CD8-positive, alpha-beta memory T cell (primary cell): ENCODE results near the gene RELB. TPM values are rescaled to one million over a fixed set of nuclear protein-coding genes. Genes with fewer than 3 reads are reported as not detected.

Experiments used
- CTCF ChIA-PET: fragments of 350-600 bp; sonication (Branson Sonifier 250); formaldehyde crosslinking; loops from one replicate; lab custom pipeline; 2021; ENCODE audit warnings: antibody characterized with exemption; lab: Charles Lee
- POLR2A ChIA-PET: fragments of 350-600 bp; sonication (Branson Sonifier 250); formaldehyde crosslinking; loops from one replicate; lab custom pipeline; 2021; ENCODE audit warnings: antibody characterized with exemption; lab: Charles Lee
- DNase-seq, 5 donors: peaks; one replicate each; pipeline versions ENCODE4 v3.0.0 to v3.0.0-alpha.2; 2020 to 2022; ENCODE audit warnings: mixed read lengths in 1 of 5
- H3K27ac ChIP-seq: one replicate; pipeline ENCODE4 v1.7.0; 2013; ENCODE audit warnings: low read depth, mild to moderate bottlenecking, low read length, moderate library complexity
- H3K27me3 ChIP-seq: 2 replicates; pipeline ENCODE4 v1.7.0; 2013; ENCODE audit warnings: low read length, mild to moderate bottlenecking; ENCODE audit not compliant: insufficient read depth, poor library complexity, severe bottlenecking
- H3K36me3 ChIP-seq: 2 replicates; pipeline ENCODE4 v1.7.0; 2013; ENCODE audit warnings: mild to moderate bottlenecking, low read length, moderate library complexity; ENCODE audit not compliant: insufficient read depth
- H3K4me1 ChIP-seq: 2 replicates; pipeline ENCODE4 v1.7.0; 2013; ENCODE audit warnings: mild to moderate bottlenecking, low read length, moderate library complexity; ENCODE audit not compliant: insufficient read depth
- H3K4me3 ChIP-seq: 2 replicates; pipeline ENCODE4 v1.7.0; 2013; ENCODE audit warnings: mild to moderate bottlenecking, low read length
- H3K9me3 ChIP-seq: 2 replicates; pipeline ENCODE4 v1.7.0; 2013; ENCODE audit warnings: mild to moderate bottlenecking, low read length
- H3K27ac Mint-ChIP-seq, 8 donors: one replicate each; pipeline ENCODE4 v1.8.0; 2020 to 2021; ENCODE audit warnings: mixed read lengths in 8 of 8, mild to moderate bottlenecking in 6 of 8, inconsistent platforms in 3 of 8, moderate library complexity in 3 of 8
- H3K27me3 Mint-ChIP-seq, 2 donors: one replicate each; pipeline ENCODE4 v1.8.0; 2020 to 2021; ENCODE audit warnings: mixed read lengths in 2 of 2, mild to moderate bottlenecking in 1 of 2, moderate library complexity in 1 of 2
- H3K36me3 Mint-ChIP-seq, 3 donors: one replicate each; pipeline ENCODE4 v1.8.0; 2020 to 2021; ENCODE audit warnings: mixed read lengths in 3 of 3, inconsistent platforms in 1 of 3, mild to moderate bottlenecking in 1 of 3
- H3K4me1 Mint-ChIP-seq, 3 donors: one replicate each; pipeline ENCODE4 v1.8.0; 2020 to 2021; ENCODE audit warnings: mixed read lengths in 3 of 3, inconsistent platforms in 1 of 3, mild to moderate bottlenecking in 1 of 3
- H3K4me3 Mint-ChIP-seq, 7 donors: one replicate each; pipeline ENCODE4 v1.8.0; 2020 to 2021; ENCODE audit warnings: mixed read lengths in 7 of 7, mild to moderate bottlenecking in 6 of 7, moderate library complexity in 4 of 7, inconsistent platforms in 2 of 7
- H3K9me3 Mint-ChIP-seq, 5 donors: one replicate each; pipeline ENCODE4 v1.8.0; 2020 to 2022; ENCODE audit warnings: mixed read lengths in 5 of 5, mild to moderate bottlenecking in 3 of 5, moderate library complexity in 2 of 5, inconsistent platforms in 1 of 5
- polyA plus RNA-seq: library from polyadenylated mRNA; unstranded; fragments of 300-500 nt; fragmentation: Illumina TruSeq; gene quantifications from one replicate; pipeline ENCODE4 v1.2.3, GENCODE V29; 2021
- total RNA-seq, 2 experiments: library from RNA; stranded (reverse); gene quantifications; one replicate each; pipeline ENCODE4 v1.2.3, GENCODE V29; 2021

The RELB gene
- total and polyA plus RNA-seq, 3 experiments from 2014 or later, result 22.7 to 57.4 (median 53.4) TPM

DNA sequence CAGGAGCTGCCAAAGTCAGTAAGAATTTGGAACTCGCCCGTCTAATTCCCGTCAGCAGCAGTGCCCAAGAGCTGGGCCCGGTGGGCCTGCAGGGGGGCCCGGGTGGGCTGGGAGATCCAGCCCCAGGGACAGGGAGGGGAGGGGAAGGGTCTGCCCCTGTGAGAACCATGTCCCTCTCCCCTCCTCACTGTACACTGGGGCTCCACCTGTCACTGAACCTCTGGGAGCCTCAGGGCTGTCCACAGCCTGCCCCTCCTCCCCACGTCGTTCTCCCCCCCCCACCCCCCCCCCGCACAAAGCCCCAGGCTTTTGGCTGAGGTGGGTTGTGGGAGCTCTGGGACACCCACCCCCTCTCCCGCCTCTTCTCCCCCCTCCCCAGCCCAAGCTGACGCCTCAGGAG is 66.8 kb downstream of the RELB start:
- H3K9me3 Mint-ChIP-seq, result no peaks in the 10 kb centered on the region
- POLR2A ChIA-PET, result interaction anchor here (1.1 kb wide), 1 partner anchor 17 kb away, joined by 4 read pairs; no protein-coding TSS in a partner anchor
- Histone ChIP-seq H3K27ac (no peak overlapping the region), H3K9me3 (no peaks in the 10 kb centered on the region), H3K4me1 (no peaks in the 10 kb centered on the region), H3K4me3 (no peak overlapping the region), H3K36me3 (peaks cover 8% of the 10 kb centered on the region), H3K27me3 (no peaks in the 10 kb centered on the region)
- H3K4me1 Mint-ChIP-seq, result no peaks in the 10 kb centered on the region
- DNase-seq, result no peak
- H3K36me3 Mint-ChIP-seq, result peaks cover 0 to 71% (median 1%) of the 10 kb centered on the region in 3 donors
- H3K27me3 Mint-ChIP-seq, result no peaks in the 10 kb centered on the region
- CTCF ChIA-PET, result interaction anchor here (1.4 kb wide), 1 partner anchor 9 kb away, joined by 5 read pairs; no protein-coding TSS in a partner anchor
- peak overlapping the region in 1 of 8 donors; percentile 50 for H3K27ac Mint-ChIP-seq
- H3K4me3 Mint-ChIP-seq, result no peak overlapping the region

DNA sequence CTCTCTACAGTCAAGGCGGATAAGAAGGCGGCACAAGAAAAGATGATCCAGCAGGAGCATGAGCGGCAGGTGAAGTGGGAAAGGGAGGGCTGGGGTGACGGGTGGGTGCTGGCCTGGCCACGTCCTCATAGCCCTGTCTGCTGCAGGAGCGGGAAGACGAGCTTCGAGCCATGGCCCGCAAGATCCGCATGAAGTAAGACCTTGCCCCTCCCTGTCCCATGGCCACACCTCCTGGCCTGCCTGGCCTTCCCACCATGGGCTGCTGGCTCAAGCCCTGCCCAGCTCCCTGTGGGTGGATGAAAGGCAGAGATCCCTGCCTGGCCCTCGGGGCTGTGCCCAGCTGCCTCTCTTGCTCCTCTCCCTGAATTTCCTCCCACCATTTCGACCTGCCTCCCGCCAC is 67.8 kb downstream of the RELB start:
- Histone ChIP-seq H3K4me1 (no peaks in the 10 kb centered on the region), H3K27me3 (no peaks in the 10 kb centered on the region), H3K9me3 (no peaks in the 10 kb centered on the region), H3K4me3 (no peak overlapping the region), H3K27ac (no peak overlapping the region), H3K36me3 (peaks cover 8% of the 10 kb centered on the region)
- Mint-ChIP-seq H3K27ac (peak overlapping the region in 1 of 8 donors; percentile 16), H3K4me3 (no peak overlapping the region), H3K4me1 (no peaks in the 10 kb centered on the region), H3K27me3 (no peaks in the 10 kb centered on the region), H3K36me3 (peaks cover 0 to 64% (median 1%) of the 10 kb centered on the region in 3 donors), H3K9me3 (no peaks in the 10 kb centered on the region)
- no peak for DNase-seq
- ChIA-PET CTCF (interaction anchor here (1.4 kb wide), 1 partner anchor 10 kb away, joined by 5 read pairs; no protein-coding TSS in a partner anchor), POLR2A (interaction anchor here (0.7 to 1.1 kb wide), 2 partner anchors 18 to 29 kb away, joined by 3 to 4 read pairs; no protein-coding TSS in a partner anchor)

DNA sequence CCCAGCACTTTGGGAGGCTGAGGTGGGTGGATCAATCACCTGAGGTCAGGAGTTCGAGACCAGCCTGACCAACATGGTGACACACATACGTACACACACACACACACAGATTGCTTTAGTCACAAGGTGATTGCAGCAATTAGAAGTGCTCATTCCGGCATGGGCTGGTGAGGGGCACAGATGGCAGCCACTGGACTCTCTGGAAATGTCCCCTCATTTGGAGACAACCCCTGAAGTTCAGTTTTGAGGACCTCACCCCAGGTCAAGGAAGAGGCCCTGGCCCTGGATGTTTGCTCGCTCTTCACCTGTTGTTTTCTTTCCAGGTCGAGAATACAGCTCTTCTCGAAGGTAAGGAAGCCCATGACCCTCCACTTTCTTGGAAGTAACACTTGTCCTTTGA is 69.0 kb downstream of the RELB start:
- Histone ChIP-seq H3K27me3 (no peaks in the 10 kb centered on the region), H3K36me3 (peaks cover 8% of the 10 kb centered on the region), H3K27ac (no peak overlapping the region), H3K4me3 (no peak overlapping the region), H3K9me3 (no peaks in the 10 kb centered on the region), H3K4me1 (peaks cover 5% of the 10 kb centered on the region)
- ChIA-PET CTCF (no interaction called here), POLR2A (no interaction called here)
- Mint-ChIP-seq H3K9me3 (no peaks in the 10 kb centered on the region), H3K27me3 (no peaks in the 10 kb centered on the region), H3K4me3 (no peak overlapping the region), H3K27ac (peak overlapping the region in 4 of 8 donors; percentile 36 to 84 (median 50)), H3K4me1 (peaks cover 4 to 9% (median 4%) of the 10 kb centered on the region in 3 donors), H3K36me3 (peaks cover 0 to 59% (median 1%) of the 10 kb centered on the region in 3 donors)
- DNase-seq, result no peak

DNA sequence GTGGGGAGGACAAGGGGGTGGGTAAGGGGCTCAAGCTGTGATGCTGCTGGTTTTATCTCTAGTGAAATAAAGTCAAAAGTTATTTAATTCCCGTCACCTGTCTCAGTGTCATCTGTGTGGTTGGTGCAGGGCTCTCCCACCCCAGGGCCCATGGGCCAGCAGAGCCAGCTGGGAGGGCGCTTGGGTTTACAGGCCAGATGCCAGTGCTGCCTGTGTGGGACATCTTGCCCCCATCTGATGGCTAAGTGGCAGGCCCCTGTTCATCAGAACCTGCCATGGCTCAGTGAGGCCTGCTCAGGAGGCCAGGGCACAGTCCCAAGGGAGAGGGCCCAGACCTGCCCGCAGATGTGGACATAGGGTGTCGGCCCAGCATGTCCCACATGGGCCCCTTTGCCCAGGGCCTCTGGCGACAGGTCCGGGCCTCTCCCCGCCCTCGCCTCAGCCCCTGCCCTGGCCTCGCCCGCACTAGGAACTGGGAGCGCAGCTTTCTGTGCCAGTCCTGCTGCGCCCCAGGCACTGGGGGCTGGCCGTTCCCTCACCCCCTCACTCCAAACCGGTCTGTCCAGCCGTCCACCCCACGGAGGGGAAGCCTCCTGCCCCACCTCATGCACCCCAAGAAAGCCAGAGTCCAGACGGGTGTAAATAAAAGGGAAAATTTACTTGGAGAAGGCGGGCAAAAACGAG is 69.7 kb downstream of the RELB start:
- Histone ChIP-seq H3K27me3 (no peaks in the 10 kb centered on the region), H3K9me3 (no peaks in the 10 kb centered on the region), H3K4me1 (peaks cover 5% of the 10 kb centered on the region), H3K27ac (no peak overlapping the region), H3K36me3 (peaks cover 4% of the 10 kb centered on the region), H3K4me3 (no peak overlapping the region)
- peaks cover 4 to 13% (median 4%) of the 10 kb centered on the region in 3 donors for H3K4me1 Mint-ChIP-seq
- no peak overlapping the region for H3K4me3 Mint-ChIP-seq
- peak overlapping the region in 1 of 8 donors; percentile 36 for H3K27ac Mint-ChIP-seq
- H3K9me3 Mint-ChIP-seq, result no peaks in the 10 kb centered on the region
- H3K36me3 Mint-ChIP-seq, result peaks cover 0 to 52% (median 1%) of the 10 kb centered on the region in 3 donors
- POLR2A ChIA-PET, result no interaction called here
- no peaks in the 10 kb centered on the region for H3K27me3 Mint-ChIP-seq
- no peak for DNase-seq
- CTCF ChIA-PET, result no interaction called here

DNA sequence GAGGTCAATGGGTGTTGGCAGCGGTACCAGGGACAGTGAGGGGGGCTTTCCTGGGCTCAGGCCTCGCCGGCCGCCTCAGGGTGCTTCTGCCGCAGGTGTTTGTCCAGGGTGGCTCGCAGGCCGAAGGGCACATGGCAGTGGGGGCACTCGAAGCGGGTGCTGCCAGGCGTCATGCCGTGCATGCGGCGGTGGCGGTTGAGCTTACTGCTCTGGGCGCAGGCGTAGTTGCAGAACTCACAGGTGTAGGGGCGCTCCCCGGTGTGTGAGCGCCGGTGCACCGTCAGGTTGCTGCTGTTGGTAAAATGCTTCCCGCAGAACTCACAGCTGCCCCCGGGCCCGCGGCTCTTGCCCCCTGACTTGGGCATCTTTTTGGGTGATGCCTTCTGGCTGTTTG is 70.3 kb downstream of the RELB start:
- POLR2A ChIA-PET, result no interaction called here
- peaks cover 3% of the 10 kb centered on the region for H3K36me3 ChIP-seq

DNA sequence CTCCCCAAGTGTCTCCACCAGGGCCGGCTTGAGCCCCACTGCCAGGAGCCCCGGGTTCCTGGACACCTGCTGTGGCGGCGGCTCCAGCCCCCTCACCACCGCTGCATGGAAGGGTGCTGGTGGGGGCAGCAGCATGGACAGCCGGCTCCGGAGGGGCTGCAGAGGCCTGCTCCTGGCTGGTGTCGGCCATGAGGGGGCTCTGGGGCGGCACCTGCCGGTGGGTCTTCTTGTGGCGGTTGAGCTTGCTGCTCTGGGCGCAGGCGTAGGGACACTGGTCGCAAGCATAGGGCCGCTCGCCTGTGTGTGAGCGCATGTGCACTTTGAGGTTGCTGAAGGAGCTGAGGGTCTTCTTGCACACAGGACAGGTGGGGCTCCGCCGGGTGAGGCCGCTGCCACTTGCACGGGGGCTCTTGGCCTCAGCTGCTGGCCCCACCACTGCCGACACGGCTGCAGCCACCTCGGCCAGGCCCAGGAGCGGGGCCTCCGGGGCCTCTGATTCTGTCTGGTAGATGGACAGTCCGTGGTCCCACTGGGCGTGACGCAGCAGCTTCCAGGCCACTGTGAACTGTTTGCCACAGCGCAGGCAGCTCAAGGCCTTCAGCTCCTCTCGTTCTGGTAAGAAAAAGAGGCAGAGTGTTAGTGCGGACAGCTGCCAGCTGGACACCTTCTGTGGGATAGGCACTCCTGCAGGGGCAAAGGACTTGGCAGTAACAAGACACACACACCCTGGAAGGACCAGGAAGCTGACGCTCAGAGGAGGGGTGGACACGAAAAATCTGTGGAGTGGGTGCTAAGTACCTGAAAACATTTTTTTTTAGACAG is 70.9 kb downstream of the RELB start:
- no peaks in the 10 kb centered on the region for H3K9me3 ChIP-seq
- ChIA-PET CTCF (no interaction called here), POLR2A (no interaction called here)
- peaks cover 3% of the 10 kb centered on the region for H3K36me3 ChIP-seq
- Mint-ChIP-seq H3K4me3 (peak overlapping the region in 1 of 7 donors; percentile 26), H3K27ac (peak overlapping the region in 1 of 8 donors; percentile 81), H3K27me3 (no peaks in the 10 kb centered on the region), H3K36me3 (peaks cover 0 to 45% (median 1%) of the 10 kb centered on the region in 3 donors), H3K4me1 (peaks cover 12 to 25% (median 14%) of the 10 kb centered on the region in 3 donors), H3K9me3 (no peaks in the 10 kb centered on the region)
- no peak overlapping the region for H3K4me3 ChIP-seq
- DNase-seq, result no peak
- H3K27me3 ChIP-seq, result no peaks in the 10 kb centered on the region
- peaks cover 13% of the 10 kb centered on the region for H3K4me1 ChIP-seq
- no peak overlapping the region for H3K27ac ChIP-seq

More for the DNA sequence above, 70.3 kb downstream of the RELB start:
- Mint-ChIP-seq H3K9me3 (no peaks in the 10 kb centered on the region), H3K4me1 (peaks cover 5 to 18% (median 7%) of the 10 kb centered on the region in 3 donors), H3K27ac (peak overlapping the region in 1 of 8 donors; percentile 36), H3K27me3 (no peaks in the 10 kb centered on the region), H3K36me3 (peaks cover 0 to 51% (median 1%) of the 10 kb centered on the region in 3 donors), H3K4me3 (no peak overlapping the region)
- no peaks in the 10 kb centered on the region for H3K27me3 ChIP-seq
- peaks cover 7% of the 10 kb centered on the region for H3K4me1 ChIP-seq
- H3K9me3 ChIP-seq, result no peaks in the 10 kb centered on the region
- no peak for DNase-seq
- H3K27ac ChIP-seq, result no peak overlapping the region
- H3K4me3 ChIP-seq, result no peak overlapping the region
- CTCF ChIA-PET, result no interaction called here

DNA sequence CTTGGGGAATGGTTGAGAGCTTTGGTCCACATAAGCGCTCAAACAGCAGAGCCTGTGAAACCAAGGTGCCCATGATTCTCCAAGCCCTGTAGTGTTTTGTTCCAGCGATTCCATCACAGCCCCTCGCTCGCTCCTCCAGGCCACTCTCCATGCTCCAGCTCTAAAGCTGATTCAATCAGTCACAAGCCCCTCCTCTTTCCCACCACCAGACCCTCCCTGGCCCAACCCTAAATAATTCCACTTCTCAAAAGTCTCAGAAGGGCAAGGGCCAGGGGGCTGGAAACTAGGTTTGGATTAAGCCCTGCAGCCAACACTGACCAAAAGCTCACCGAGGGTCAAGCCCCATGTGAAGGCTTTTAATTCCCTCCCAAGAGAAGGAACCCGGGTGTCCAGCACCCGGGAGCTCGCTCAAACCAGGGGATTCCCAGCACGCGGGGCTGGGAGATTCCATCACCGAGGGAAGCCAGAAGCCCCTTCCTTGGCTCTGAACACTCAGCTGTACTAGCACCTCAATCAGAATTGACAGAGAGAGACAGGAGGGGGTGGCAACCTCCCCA is 73.6 kb downstream of the RELB start:
- Histone ChIP-seq H3K9me3 (no peaks in the 10 kb centered on the region), H3K27me3 (no peaks in the 10 kb centered on the region), H3K27ac (peak overlapping the region; percentile 24), H3K4me1 (peaks cover 29% of the 10 kb centered on the region), H3K4me3 (no peak overlapping the region), H3K36me3 (no peaks in the 10 kb centered on the region)
- DNase-seq, result peak in 1 of 5 donors; percentile 12
- POLR2A ChIA-PET, result interaction anchor here (1.5 kb wide), 1 partner anchor 18 kb away, joined by 3 read pairs; no protein-coding TSS in a partner anchor
- CTCF ChIA-PET, result interaction anchor here (1.4 to 2.5 kb wide), 3 partner anchors 15 to 124 kb away, joined by 4 to 8 read pairs (median 7); partner anchors contain the start of gene PPP1R37
- Mint-ChIP-seq H3K27ac (peak overlapping the region; percentile 56 to 95 (median 80)), H3K4me3 (peak overlapping the region; percentile 56 to 97 (median 68)), H3K9me3 (no peaks in the 10 kb centered on the region), H3K27me3 (no peaks in the 10 kb centered on the region), H3K36me3 (peaks cover 0 to 30% (median 1%) of the 10 kb centered on the region in 3 donors), H3K4me1 (peaks cover 28 to 46% (median 33%) of the 10 kb centered on the region in 3 donors)
